ENCODE measurements around the gene LIPF. TPM values are rescaled to one million over a fixed set of nuclear protein-coding genes. Genes with fewer than 3 reads are reported as not detected.
"Not testable (repeated sequence)": the region's sequence is repeated elsewhere in the genome, so short reads cannot be mapped to it uniquely, and the experiment has no call there.

The LIPF gene
- total RNA-seq, 1 experiment from 2014 or later: not detected

GRCh38 chr10:88682491-88682890 lies 18.2 kb downstream of the LIPF start:
- Histone ChIP-seq H4K20me1 (ENCODE audit: insufficient read depth, low read depth, low read length) (no peaks in the 10 kb centered on the region), H3K36me3 (ENCODE audit: insufficient read depth, low read length) (no peaks in the 10 kb centered on the region), H2AFZ (ENCODE audit: low read length) (no peak overlapping the region), H3K4me1 (ENCODE audit: low read length) (no peaks in the 10 kb centered on the region), H3K9me2 (replicated peaks; ENCODE audit: insufficient read depth, low read length) (no peaks in the 10 kb centered on the region), H3K27me3 (ENCODE audit: low read length) (no peaks in the 10 kb centered on the region), H3K4me3 (ENCODE audit: low read length) (no peak overlapping the region), H3K9me3 (ENCODE audit: low read length) (no peaks in the 10 kb centered on the region), H3K27ac (ENCODE audit: low read length) (no peak overlapping the region), H3K79me2 (ENCODE audit: low read length) (no peaks in the 10 kb centered on the region), H3K9ac (ENCODE audit: low read length) (no peak overlapping the region), H3K4me2 (ENCODE audit: low read depth, low read length, poor library complexity, severe bottlenecking) (no peak overlapping the region)
- DNase-seq: no peak

DNA sequence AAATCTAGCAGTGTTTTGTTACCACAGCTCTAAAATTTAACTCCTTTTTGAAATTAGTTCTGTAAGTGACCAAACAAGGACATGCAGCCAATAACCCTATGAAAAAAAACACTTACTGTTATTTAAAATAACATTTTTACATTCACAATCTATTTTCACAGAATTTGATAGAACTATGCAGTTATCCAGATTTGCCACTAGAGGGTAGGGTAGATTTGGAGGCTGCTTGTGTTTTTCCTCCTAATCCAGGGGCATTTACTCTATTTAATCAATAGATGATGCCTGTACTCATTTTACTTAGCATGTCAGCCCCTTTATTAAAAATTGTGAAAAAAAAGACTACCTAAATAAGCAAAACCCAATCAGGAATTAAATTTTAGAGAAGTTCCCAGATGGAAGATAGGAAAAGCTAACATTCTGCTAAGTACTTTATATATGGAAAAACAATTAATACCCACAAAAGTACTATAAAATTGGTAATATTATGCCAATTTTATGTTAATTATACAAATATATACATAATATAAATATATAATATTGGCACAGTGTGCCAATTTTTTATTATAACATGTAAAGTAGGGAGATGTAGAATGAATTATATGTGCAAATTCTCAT lies 23.7 kb downstream of the LIPF start:
- H3K4me3 ChIP-seq (ENCODE audit: low read length): no peak overlapping the region
- H3K9ac ChIP-seq (ENCODE audit: low read length): no peak overlapping the region
- H3K9me2 ChIP-seq (replicated peaks; ENCODE audit: insufficient read depth, low read length): no peaks in the 10 kb centered on the region
- H3K27ac ChIP-seq (ENCODE audit: low read length): no peak overlapping the region
- no peaks in the 10 kb centered on the region for H3K4me1 ChIP-seq (ENCODE audit: low read length)
- H4K20me1 ChIP-seq (ENCODE audit: insufficient read depth, low read depth, low read length): no peaks in the 10 kb centered on the region
- no peaks in the 10 kb centered on the region for H3K9me3 ChIP-seq (ENCODE audit: low read length)
- H3K4me2 ChIP-seq (ENCODE audit: low read depth, low read length, poor library complexity, severe bottlenecking): no peak overlapping the region
- H3K79me2 ChIP-seq (ENCODE audit: low read length): no peaks in the 10 kb centered on the region
- DNase-seq: peak; percentile 51
- no peak overlapping the region for H2AFZ ChIP-seq (ENCODE audit: low read length)
- H3K27me3 ChIP-seq (ENCODE audit: low read length): no peaks in the 10 kb centered on the region
- no peaks in the 10 kb centered on the region for H3K36me3 ChIP-seq (ENCODE audit: insufficient read depth, low read length)

DNA sequence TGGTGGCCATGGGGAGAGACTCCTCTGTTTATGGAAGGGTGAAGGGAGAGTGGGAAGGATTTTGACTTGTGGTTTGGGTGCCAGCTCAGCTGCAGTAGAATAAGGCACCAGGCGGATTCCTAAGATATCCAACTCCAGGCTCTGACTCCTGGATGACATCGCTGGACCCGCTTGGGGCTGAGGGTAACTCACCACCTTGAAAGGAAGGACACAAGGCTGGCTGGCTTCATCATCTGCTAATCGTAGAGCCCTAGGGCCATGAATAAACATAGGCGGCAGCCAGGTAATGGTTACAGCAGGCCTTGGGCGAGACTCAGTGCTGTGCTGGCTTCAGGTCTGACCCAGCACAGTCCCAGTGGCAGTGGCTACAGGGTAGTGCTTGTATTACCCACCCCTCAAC lies 25.1 kb downstream of the LIPF start:
- Histone ChIP-seq H3K9me2 (replicated peaks; ENCODE audit: insufficient read depth, low read length) (no peaks in the 10 kb centered on the region), H4K20me1 (ENCODE audit: insufficient read depth, low read depth, low read length) (no peaks in the 10 kb centered on the region), H2AFZ (ENCODE audit: low read length) (no peak overlapping the region), H3K36me3 (ENCODE audit: insufficient read depth, low read length) (no peaks in the 10 kb centered on the region), H3K27ac (ENCODE audit: low read length) (no peak overlapping the region), H3K4me1 (ENCODE audit: low read length) (no peaks in the 10 kb centered on the region), H3K27me3 (ENCODE audit: low read length) (no peaks in the 10 kb centered on the region), H3K9me3 (ENCODE audit: low read length) (no peaks in the 10 kb centered on the region), H3K9ac (ENCODE audit: low read length) (no peak overlapping the region), H3K4me3 (ENCODE audit: low read length) (no peak overlapping the region), H3K79me2 (ENCODE audit: low read length) (no peaks in the 10 kb centered on the region), H3K4me2 (ENCODE audit: low read depth, low read length, poor library complexity, severe bottlenecking) (no peak overlapping the region)
- DNase-seq: no peak

GRCh38 chr10:88693392-88694020 lies 29.3 kb downstream of the LIPF start:
- no peak for DNase-seq
- no peaks in the 10 kb centered on the region for H3K4me1 ChIP-seq (ENCODE audit: low read length)
- H2AFZ ChIP-seq (ENCODE audit: low read length): no peak overlapping the region
- H3K27ac ChIP-seq (ENCODE audit: low read length): no peak overlapping the region
- no peaks in the 10 kb centered on the region for H3K36me3 ChIP-seq (ENCODE audit: insufficient read depth, low read length)
- no peaks in the 10 kb centered on the region for H3K9me3 ChIP-seq (ENCODE audit: low read length)
- H3K27me3 ChIP-seq (ENCODE audit: low read length): no peaks in the 10 kb centered on the region
- no peak overlapping the region for H3K4me2 ChIP-seq (ENCODE audit: low read depth, low read length, poor library complexity, severe bottlenecking)
- H3K9ac ChIP-seq (ENCODE audit: low read length): no peak overlapping the region
- no peak overlapping the region for H3K4me3 ChIP-seq (ENCODE audit: low read length)
- H3K79me2 ChIP-seq (ENCODE audit: low read length): no peaks in the 10 kb centered on the region
- H4K20me1 ChIP-seq (ENCODE audit: insufficient read depth, low read depth, low read length): no peaks in the 10 kb centered on the region
- H3K9me2 ChIP-seq (replicated peaks; ENCODE audit: insufficient read depth, low read length): no peaks in the 10 kb centered on the region

- Histone ChIP-seq H3K4me2 (ENCODE audit: low read depth, low read length, poor library complexity, severe bottlenecking) (no peak overlapping the region), H3K9ac (ENCODE audit: low read length) (no peak overlapping the region), H3K27ac (ENCODE audit: low read length) (no peak overlapping the region), H3K9me3 (ENCODE audit: low read length) (no peaks in the 10 kb centered on the region), H3K79me2 (ENCODE audit: low read length) (no peaks in the 10 kb centered on the region), H3K4me3 (ENCODE audit: low read length) (no peak overlapping the region), H3K36me3 (ENCODE audit: insufficient read depth, low read length) (no peaks in the 10 kb centered on the region), H4K20me1 (ENCODE audit: insufficient read depth, low read depth, low read length) (no peaks in the 10 kb centered on the region), H2AFZ (ENCODE audit: low read length) (no peak overlapping the region), H3K4me1 (ENCODE audit: low read length) (no peaks in the 10 kb centered on the region), H3K27me3 (ENCODE audit: low read length) (no peaks in the 10 kb centered on the region), H3K9me2 (replicated peaks; ENCODE audit: insufficient read depth, low read length) (no peaks in the 10 kb centered on the region)
- DNase-seq: no peak
Measured at GRCh38 chr10:88702848-88703597, 38.8 kb downstream of the LIPF start.

DNA sequence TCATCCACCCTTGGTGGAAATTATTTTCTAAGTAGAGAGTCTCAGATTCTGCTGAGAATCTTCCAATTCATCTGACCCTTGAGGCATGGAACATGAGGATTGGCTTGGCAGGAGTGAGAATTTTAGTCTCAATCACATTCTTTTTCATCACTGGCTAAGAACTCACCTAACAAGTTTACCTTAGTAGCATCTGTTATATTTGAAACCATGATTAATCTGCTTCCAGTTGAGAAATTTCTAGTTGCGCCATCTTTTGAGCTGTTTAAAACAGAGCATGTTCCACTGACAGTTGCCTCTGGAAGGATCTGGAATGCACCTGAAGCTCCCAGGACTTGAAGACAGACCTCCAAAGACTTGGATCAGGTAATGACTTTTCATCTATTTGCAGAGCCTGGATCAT lies 41.7 kb downstream of the LIPF start, which contains the start of gene LIPK:
TSS of gene LIPK (plus strand) at position 292 of the 400 bp plus-strand sequence. CDS start 18,295 bp downstream, outside the sequence.
- no peak within 1 kb of the TSS for H3K27ac ChIP-seq (ENCODE audit: low read length)
- H3K4me1 ChIP-seq (ENCODE audit: low read length): no peaks in the 10 kb centered on the region
- H3K9me3 ChIP-seq (ENCODE audit: low read length): no peaks in the 10 kb centered on the region
- no peaks in the 10 kb centered on the region for H3K27me3 ChIP-seq (ENCODE audit: low read length)
- H2AFZ ChIP-seq (ENCODE audit: low read length): no peak within 1 kb of the TSS
- no peaks in the 10 kb centered on the region for H3K79me2 ChIP-seq (ENCODE audit: low read length)
- no peaks in the 10 kb centered on the region for H3K9me2 ChIP-seq (replicated peaks; ENCODE audit: insufficient read depth, low read length)
- H4K20me1 ChIP-seq (ENCODE audit: insufficient read depth, low read depth, low read length): no peaks in the 10 kb centered on the region
- H3K36me3 ChIP-seq (ENCODE audit: insufficient read depth, low read length): no peaks in the 10 kb centered on the region
- no peak within 1 kb of the TSS for H3K4me3 ChIP-seq (ENCODE audit: low read length)
- no peak within 1 kb of the TSS for H3K4me2 ChIP-seq (ENCODE audit: low read depth, low read length, poor library complexity, severe bottlenecking)
- H3K9ac ChIP-seq (ENCODE audit: low read length): no peak within 1 kb of the TSS
- no peak for DNase-seq

GRCh38 chr10:88707429-88708155 lies 43.4 kb downstream of the LIPF start:
- Histone ChIP-seq H3K36me3 (ENCODE audit: insufficient read depth, low read length) (no peaks in the 10 kb centered on the region), H3K4me2 (ENCODE audit: low read depth, low read length, poor library complexity, severe bottlenecking) (no peak overlapping the region), H3K4me1 (ENCODE audit: low read length) (no peaks in the 10 kb centered on the region), H2AFZ (ENCODE audit: low read length) (no peak overlapping the region), H3K9me3 (ENCODE audit: low read length) (no peaks in the 10 kb centered on the region), H4K20me1 (ENCODE audit: insufficient read depth, low read depth, low read length) (no peaks in the 10 kb centered on the region), H3K27ac (ENCODE audit: low read length) (no peak overlapping the region), H3K9me2 (replicated peaks; ENCODE audit: insufficient read depth, low read length) (no peaks in the 10 kb centered on the region), H3K27me3 (ENCODE audit: low read length) (no peaks in the 10 kb centered on the region), H3K79me2 (ENCODE audit: low read length) (no peaks in the 10 kb centered on the region), H3K4me3 (ENCODE audit: low read length) (no peak overlapping the region), H3K9ac (ENCODE audit: low read length) (no peak overlapping the region)
- DNase-seq: no peak

- H3K27me3 ChIP-seq (ENCODE audit: low read length); H3K9ac ChIP-seq (ENCODE audit: low read length); H3K9me2 ChIP-seq (replicated peaks; ENCODE audit: insufficient read depth, low read length); H3K4me1 ChIP-seq (ENCODE audit: low read length); H3K27ac ChIP-seq (ENCODE audit: low read length); H3K79me2 ChIP-seq (ENCODE audit: low read length); DNase-seq; H3K4me3 ChIP-seq (ENCODE audit: low read length); H3K4me2 ChIP-seq (ENCODE audit: low read depth, low read length, poor library complexity, severe bottlenecking); H3K9me3 ChIP-seq (ENCODE audit: low read length); H4K20me1 ChIP-seq (ENCODE audit: insufficient read depth, low read depth, low read length); H3K36me3 ChIP-seq (ENCODE audit: insufficient read depth, low read length); H2AFZ ChIP-seq (ENCODE audit: low read length): not testable (repeated sequence)
Measured at GRCh38 chr10:88709361-88709760, 45.1 kb downstream of the LIPF start.
